C4-2B (cell line): Measurements from ENCODE around the gene PPBP.

Source experiments
- H3K27ac ChIP-seq: fragments of 450-650 bp; 2 replicates; pipeline ENCODE4 v1.5.1; 2017
- ZFX ChIP-seq: fragments of 450-650 bp; IDR thresholded peaks from 2 replicates; pipeline ENCODE4 v1.6.1; 2017
- TF ChIP-seq, protein P1 (sequence below): fragments of 450-650 bp; conservative IDR thresholded peaks from 2 replicates; pipeline ENCODE4 v1.5.1; 2017; ENCODE audit warnings: mild to moderate bottlenecking

Gene PPBP

DNA sequence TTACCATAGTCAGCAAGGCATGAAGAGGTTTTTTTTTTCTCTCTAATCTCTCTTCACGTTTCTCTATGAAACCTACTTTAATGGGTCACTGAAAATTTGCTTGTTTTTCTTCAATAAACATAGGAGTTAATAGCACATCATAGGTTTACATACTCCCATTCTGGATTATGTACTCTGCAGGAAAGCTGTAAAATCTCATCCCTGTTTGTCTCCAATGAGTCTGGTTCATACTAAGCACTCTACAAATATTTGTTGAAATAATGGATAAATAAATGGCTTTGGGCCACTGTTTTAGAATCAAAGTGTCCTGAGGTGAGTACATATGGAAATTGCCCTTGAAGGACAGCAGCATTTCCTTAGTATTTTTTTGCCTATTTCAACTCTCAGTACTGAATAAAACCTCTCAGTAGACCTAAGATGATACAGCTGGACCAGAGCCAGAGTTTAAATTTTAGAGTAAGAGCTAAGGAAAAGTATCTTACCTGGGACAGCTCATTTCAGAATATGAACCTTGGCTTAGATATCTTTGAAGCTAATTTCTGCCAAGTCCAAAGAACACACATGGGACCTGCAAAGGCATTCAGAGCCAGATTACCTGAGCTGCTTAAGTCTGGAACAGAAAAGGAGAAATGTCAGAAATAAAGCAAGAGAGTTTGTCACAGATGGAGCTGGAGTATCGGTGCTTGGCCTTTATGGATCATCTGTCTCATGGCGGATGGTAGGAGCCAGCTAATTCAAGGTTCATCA lies 40.6 kb downstream of the PPBP start:
- peak overlapping the region; percentile 30; the same call in 1 of the 2 replicates for H3K27ac ChIP-seq
- TF ChIP-seq, protein P1, sequence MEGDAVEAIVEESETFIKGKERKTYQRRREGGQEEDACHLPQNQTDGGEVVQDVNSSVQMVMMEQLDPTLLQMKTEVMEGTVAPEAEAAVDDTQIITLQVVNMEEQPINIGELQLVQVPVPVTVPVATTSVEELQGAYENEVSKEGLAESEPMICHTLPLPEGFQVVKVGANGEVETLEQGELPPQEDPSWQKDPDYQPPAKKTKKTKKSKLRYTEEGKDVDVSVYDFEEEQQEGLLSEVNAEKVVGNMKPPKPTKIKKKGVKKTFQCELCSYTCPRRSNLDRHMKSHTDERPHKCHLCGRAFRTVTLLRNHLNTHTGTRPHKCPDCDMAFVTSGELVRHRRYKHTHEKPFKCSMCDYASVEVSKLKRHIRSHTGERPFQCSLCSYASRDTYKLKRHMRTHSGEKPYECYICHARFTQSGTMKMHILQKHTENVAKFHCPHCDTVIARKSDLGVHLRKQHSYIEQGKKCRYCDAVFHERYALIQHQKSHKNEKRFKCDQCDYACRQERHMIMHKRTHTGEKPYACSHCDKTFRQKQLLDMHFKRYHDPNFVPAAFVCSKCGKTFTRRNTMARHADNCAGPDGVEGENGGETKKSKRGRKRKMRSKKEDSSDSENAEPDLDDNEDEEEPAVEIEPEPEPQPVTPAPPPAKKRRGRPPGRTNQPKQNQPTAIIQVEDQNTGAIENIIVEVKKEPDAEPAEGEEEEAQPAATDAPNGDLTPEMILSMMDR, result no peak
- TF ChIP-seq ZFX, result no peak

DNA sequence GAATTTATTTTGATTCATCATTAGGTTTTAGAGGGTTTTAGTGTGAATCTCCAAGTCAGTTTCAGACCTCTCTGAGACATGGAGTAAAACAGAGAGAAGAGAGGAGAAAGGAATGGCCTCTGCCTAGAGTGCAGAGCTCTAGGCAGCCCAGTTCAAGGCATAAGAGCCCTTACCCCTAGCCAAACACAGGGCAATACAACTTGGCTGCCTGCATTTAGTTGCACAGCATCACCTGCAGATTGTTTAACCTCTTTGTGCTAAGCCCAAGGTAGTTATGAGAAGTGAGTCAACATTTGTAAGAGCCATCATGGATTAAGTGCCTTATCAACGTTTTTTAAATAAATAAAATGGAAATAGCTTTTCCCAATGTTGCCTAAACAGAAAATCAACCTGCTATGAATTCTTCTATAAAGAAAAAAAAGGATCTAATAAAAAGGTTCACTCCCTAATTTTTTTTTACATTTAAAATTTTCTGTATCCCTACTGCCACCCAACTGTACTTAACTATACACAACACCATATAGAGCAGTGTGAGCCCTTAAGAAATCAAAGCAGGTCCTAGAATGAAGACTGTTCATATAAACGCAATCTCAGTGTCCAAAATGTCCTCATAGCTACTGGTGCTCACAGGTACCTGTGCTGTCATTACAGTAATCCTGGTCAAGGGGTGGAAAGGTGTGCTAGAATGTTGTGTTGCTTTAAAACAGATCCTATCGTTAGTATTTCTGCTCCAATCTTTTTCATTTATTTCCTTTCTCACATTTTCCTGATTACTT lies 42.1 kb downstream of the PPBP start:
- TF ChIP-seq, protein P1, result no peak
- no peak for TF ChIP-seq ZFX

DNA sequence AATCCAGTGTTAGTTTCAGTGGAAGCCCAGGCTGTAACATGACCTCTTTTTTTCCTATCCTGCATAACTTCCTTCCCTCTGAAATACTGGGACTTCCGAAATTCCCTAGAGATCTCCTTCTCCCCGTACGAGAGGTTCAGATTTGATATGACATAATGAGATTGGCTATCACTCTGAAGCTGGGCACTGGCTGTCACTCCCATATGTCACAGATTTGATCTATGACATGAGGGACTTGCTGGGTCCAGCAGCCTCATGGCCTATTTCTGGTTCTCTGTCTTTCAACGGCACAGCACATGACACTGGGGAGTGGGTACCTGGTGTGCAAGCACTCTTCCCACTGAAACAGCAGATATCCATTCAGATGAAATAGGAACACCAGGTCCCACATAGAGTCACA lies 42.9 kb downstream of the PPBP start:
- no peak for TF ChIP-seq ZFX
- TF ChIP-seq, protein P1, result no peak
- no peak overlapping the region for H3K27ac ChIP-seq

More for the DNA sequence above, 42.1 kb downstream of the PPBP start:
- no peak overlapping the region for H3K27ac ChIP-seq

DNA sequence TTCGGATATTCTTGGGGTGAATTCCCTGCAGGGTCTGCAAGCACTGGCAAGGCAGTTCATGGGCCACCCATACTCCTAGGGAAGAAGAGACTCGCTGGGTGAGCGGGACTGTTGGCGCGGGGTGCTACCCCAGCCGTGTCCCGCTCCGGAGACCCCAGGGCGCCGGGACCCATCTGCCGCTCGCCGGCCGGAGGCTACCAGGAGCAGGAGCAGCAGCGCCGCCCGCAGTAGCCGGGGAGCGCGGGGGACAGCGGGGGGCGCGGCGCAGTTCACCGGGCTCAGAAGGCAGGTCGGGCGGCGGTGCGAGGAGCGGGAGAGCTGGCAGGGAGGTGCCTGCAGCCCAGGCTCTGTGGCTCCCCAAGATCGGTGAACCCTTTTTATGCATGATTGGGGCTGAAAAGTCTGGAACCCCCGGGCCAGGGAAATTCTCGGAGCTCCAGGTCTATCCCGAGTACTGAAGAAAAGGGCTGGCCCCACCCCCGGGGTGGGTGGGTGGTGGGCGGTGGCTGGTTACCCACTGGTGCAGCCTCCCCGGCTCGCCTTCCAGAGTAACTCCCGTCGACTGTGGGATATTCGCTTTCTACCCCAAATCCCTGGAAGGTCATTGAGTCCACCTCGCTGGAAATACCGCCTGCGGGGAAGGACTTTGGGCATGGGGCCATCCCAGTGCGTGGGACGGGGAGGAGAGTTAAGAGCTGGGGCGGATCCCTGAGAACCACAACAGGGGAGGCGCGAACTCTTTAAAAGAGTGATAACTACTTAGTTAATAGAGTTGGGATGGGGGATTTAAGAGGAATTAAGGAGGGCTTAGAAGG lies 43.7 kb downstream of the PPBP start:
- TF ChIP-seq, protein P1, result no peak
- TF ChIP-seq ZFX, result no peak

DNA sequence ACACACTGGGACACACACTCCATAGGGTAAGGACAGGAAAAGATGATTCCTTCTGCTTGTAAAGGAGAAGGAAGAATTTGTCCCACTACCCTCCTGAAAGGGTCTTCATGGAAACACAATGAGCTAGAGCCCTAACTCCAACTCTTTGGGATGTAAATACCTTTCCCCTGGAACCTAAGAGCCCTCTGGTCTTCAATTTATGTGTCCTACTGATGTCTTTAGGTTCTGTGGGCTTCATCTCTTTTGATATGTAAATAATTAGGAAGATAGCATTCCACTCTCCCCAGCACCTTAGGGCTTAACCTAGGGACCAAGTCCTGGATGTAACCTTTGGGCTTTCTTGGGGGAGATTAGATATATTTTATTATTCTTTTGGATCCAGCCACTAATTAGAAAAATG lies 44.4 kb downstream of the PPBP start:
- TF ChIP-seq, protein P1, result no peak
- no peak for TF ChIP-seq ZFX
- no peak overlapping the region for H3K27ac ChIP-seq

More for the DNA sequence above, 43.7 kb downstream of the PPBP start:
- H3K27ac ChIP-seq, result no peak overlapping the region

DNA sequence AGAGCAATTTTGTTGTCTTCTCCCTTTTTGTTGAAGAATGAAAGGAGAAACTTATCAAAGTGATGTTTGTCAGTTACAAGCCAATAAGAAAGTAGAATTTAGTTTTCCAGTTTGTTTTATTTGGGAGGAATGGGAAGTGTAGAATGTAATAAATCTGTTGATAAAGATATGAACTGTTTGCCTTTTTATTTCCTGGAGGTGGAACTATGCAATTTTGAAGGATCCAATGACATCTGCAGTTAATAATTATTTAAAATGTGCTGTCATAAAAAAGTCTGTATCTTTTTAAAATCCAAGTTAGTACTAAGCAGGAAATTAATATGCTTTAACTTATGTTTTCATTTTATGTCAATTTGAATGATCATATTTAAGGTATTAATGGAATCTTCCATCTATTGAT lies 51.0 kb downstream of the PPBP start:
- TF ChIP-seq, protein P1, result no peak
- no peak for TF ChIP-seq ZFX

More for the DNA sequence above, 51.0 kb downstream of the PPBP start:
- H3K27ac ChIP-seq, result no peak overlapping the region
